Measurements from ENCODE around the gene VPREB3. TPM values are rescaled to one million over a fixed set of nuclear protein-coding genes. Genes with fewer than 3 reads are reported as not detected.

The VPREB3 gene
- total RNA-seq, 3 donors from 2014 or later (not counting 1 experiment from before 2014, with no cell fraction given), result not detected

- ATAC-seq (no peak), DNase-seq (no peak)
- Mint-ChIP-seq H3K27me3 (ENCODE audit: low read depth in 2 of 2) (no peaks in the 10 kb centered on the region), H3K27ac (no peak overlapping the region), H3K36me3 (no peaks in the 10 kb centered on the region), H3K4me1 (peaks cover 18 to 23% of the 10 kb centered on the region in 2 donors), H3K4me3 (no peak overlapping the region), H3K9me3 (no peaks in the 10 kb centered on the region)
- no peak overlapping the region for H3K27ac ChIP-seq (ENCODE audit: low read length)
- WGBS (ENCODE audit: insufficient coverage), result 79% methylated on average over 15 of the region's 15 CpGs
- H3K9me3 ChIP-seq (ENCODE audit: control insufficient read depth, insufficient read depth, low read length), result no peaks in the 10 kb centered on the region
- no peaks in the 10 kb centered on the region for H3K36me3 ChIP-seq (ENCODE audit: control insufficient read depth, insufficient read depth, low read length)
- no peaks in the 10 kb centered on the region for H3K27me3 ChIP-seq (ENCODE audit: control insufficient read depth, insufficient read depth, low read length)
- intact Hi-C loops (cut with micrococcal nuclease), result no loop called here
- H3K4me1 ChIP-seq (ENCODE audit: control insufficient read depth, insufficient read depth, low read length), result peaks cover 36% of the 10 kb centered on the region
- H3K4me3 ChIP-seq (ENCODE audit: low read length), result no peak overlapping the region
- TF ChIP-seq CTCF (IDR thresholded peaks at IDR 0.05), result no peak
These were observed 29.3 kb upstream of the VPREB3 start for GRCh38 chr22:23783265-23784150.

GRCh38 chr22:23782703-23783102 is 28.5 kb upstream of the VPREB3 start:
- intact Hi-C loops (cut with micrococcal nuclease), result no loop called here
- H3K9me3 ChIP-seq (ENCODE audit: control insufficient read depth, insufficient read depth, low read length), result no peaks in the 10 kb centered on the region
- no peak for TF ChIP-seq CTCF (IDR thresholded peaks at IDR 0.05)
- no peak overlapping the region for H3K4me3 ChIP-seq (ENCODE audit: low read length)
- DNase-seq, result no peak
- Mint-ChIP-seq H3K4me1 (peaks cover 10 to 16% of the 10 kb centered on the region in 2 donors), H3K9me3 (no peaks in the 10 kb centered on the region), H3K27ac (no peak overlapping the region), H3K4me3 (no peak overlapping the region), H3K27me3 (ENCODE audit: low read depth in 2 of 2) (no peaks in the 10 kb centered on the region), H3K36me3 (no peaks in the 10 kb centered on the region)
- H3K36me3 ChIP-seq (ENCODE audit: control insufficient read depth, insufficient read depth, low read length), result no peaks in the 10 kb centered on the region
- H3K27me3 ChIP-seq (ENCODE audit: control insufficient read depth, insufficient read depth, low read length), result no peaks in the 10 kb centered on the region
- 100% methylated on average over 1 of the region's 1 CpG for WGBS (ENCODE audit: insufficient coverage)
- no peak overlapping the region for H3K27ac ChIP-seq (ENCODE audit: low read length)
- no peak for ATAC-seq
- peaks cover 29% of the 10 kb centered on the region for H3K4me1 ChIP-seq (ENCODE audit: control insufficient read depth, insufficient read depth, low read length)

- H3K9me3 ChIP-seq (ENCODE audit: control insufficient read depth, insufficient read depth, low read length), result no peaks in the 10 kb centered on the region
- H3K4me3 ChIP-seq (ENCODE audit: low read length), result no peak overlapping the region
- Mint-ChIP-seq H3K36me3 (no peaks in the 10 kb centered on the region), H3K27ac (no peak overlapping the region), H3K9me3 (no peaks in the 10 kb centered on the region), H3K4me3 (no peak overlapping the region), H3K27me3 (ENCODE audit: low read depth in 2 of 2) (no peaks in the 10 kb centered on the region), H3K4me1 (peaks cover 6 to 12% of the 10 kb centered on the region in 2 donors)
- 86% methylated on average over 16 of the region's 16 CpGs for WGBS (ENCODE audit: insufficient coverage)
- peaks cover 25% of the 10 kb centered on the region for H3K4me1 ChIP-seq (ENCODE audit: control insufficient read depth, insufficient read depth, low read length)
- DNase-seq (no peak), ATAC-seq (no peak)
- no peak for TF ChIP-seq CTCF (IDR thresholded peaks at IDR 0.05)
- H3K27me3 ChIP-seq (ENCODE audit: control insufficient read depth, insufficient read depth, low read length), result no peaks in the 10 kb centered on the region
- no peak overlapping the region for H3K27ac ChIP-seq (ENCODE audit: low read length)
- intact Hi-C loops (cut with micrococcal nuclease), result no loop called here
- no peaks in the 10 kb centered on the region for H3K36me3 ChIP-seq (ENCODE audit: control insufficient read depth, insufficient read depth, low read length)
These were observed 28.0 kb upstream of the VPREB3 start for GRCh38 chr22:23782252-23782651.
